Gastrocnemius medialis (tissue), 4 donors: Measurements from ENCODE around the gene B4GALNT2. TPM values are rescaled to one million over a fixed set of nuclear protein-coding genes. Genes with fewer than 3 reads are reported as not detected.

Source experiments
- ATAC-seq, 2 donors: fragments of 150-250 bp; one replicate each; pipeline ENCODE4 v1.9.1; 2016
- DNase-seq, 2 donors: peaks; one replicate each; pipeline ENCODE4 v3.0.0-alpha.2; 2019
- H3K27ac ChIP-seq, 4 donors: fragments of 200-600 bp; sonication (generic); 1 replicate in 1 of 4; 2 replicates in 3 of 4; pipeline ENCODE4 v1.5.1; 2016 to 2018; ENCODE audit warnings: mild to moderate bottlenecking in 2 of 4, moderate library complexity in 1 of 4
- H3K27me3 ChIP-seq, 3 donors: fragments of 200-600 bp; sonication (generic) in 2 of 3; 1 replicate in 1 of 3; 2 replicates in 2 of 3; pipeline versions ENCODE4 v1.5.1 to v1.6.0; 2016 to 2019; ENCODE audit warnings: mild to moderate bottlenecking in 1 of 3, moderate library complexity in 1 of 3
- H3K36me3 ChIP-seq, 2 donors: fragments of 200-600 bp; sonication (generic) in 1 of 2; one replicate each; pipeline ENCODE4 v1.5.1; 2017 to 2018
- H3K4me1 ChIP-seq, 2 donors: fragments of 200-600 bp; sonication (generic) in 1 of 2; one replicate each; pipeline ENCODE4 v1.5.1; 2016 to 2017; ENCODE audit warnings: mild to moderate bottlenecking in 2 of 2
- H3K4me3 ChIP-seq, 4 donors: fragments of 200-600 bp; sonication (generic) in 3 of 4; 1 replicate in 1 of 4; 2 replicates in 3 of 4; pipeline ENCODE4 v1.5.1; 2016 to 2019; ENCODE audit warnings: mild to moderate bottlenecking in 2 of 4
- H3K9me3 ChIP-seq, 3 donors: fragments of 200-600 bp; sonication (generic) in 2 of 3; 1 replicate in 1 of 3; 2 replicates in 2 of 3; pipeline ENCODE4 v1.5.1; 2016 to 2019
- POLR2A ChIP-seq, 2 donors: fragments of 450-650 bp; IDR thresholded peaks; one replicate each; pipeline ENCODE4 v1.6.1; 2017; ENCODE audit warnings: antibody characterized with exemption in 2 of 2, mild to moderate bottlenecking in 2 of 2, moderate library complexity in 2 of 2
- in situ Hi-C, 4 donors: fragments of 200-750 bp; cut with MboI; loops; one replicate each; pipeline versions ENCODE4 v1.15.0 to v1.8.0; 2017; ENCODE audit warnings: low sequenced_read_pairs in 4 of 4
- intact Hi-C: fragments of 100-400 bp; cut with DNase I; formaldehyde crosslinking; loops from one replicate; pipeline ENCODE4 v1.15.1; 2023; ENCODE audit warnings: low total_unique reads
- total RNA-seq, 4 donors: library from RNA; depleted of rRNA; stranded (reverse); fragments of >200 nt; gene quantifications; one replicate each; pipeline versions ENCODE4 v1.1.0 to v1.2.3, GENCODE V29; 2016
- TF ChIP-seq, protein P1 (sequence below), 5 experiments: fragments of 450-650 bp in 3 of 5; fragments of 200-600 bp in 2 of 5; sonication (generic) in 2 of 5; IDR thresholded peaks in 4 of 5; conservative IDR thresholded peaks in 1 of 5; 1 replicate in 4 of 5; 2 replicates in 1 of 5; pipeline ENCODE4 v1.5.1; 2016 to 2019; ENCODE audit warnings: antibody characterized with exemption in 5 of 5, mild to moderate bottlenecking in 3 of 5, moderate library complexity in 3 of 5

B4GALNT2 gene
- total RNA-seq, 4 donors from 2014 or later, result 0.22 TPM; not detected in 3

DNA sequence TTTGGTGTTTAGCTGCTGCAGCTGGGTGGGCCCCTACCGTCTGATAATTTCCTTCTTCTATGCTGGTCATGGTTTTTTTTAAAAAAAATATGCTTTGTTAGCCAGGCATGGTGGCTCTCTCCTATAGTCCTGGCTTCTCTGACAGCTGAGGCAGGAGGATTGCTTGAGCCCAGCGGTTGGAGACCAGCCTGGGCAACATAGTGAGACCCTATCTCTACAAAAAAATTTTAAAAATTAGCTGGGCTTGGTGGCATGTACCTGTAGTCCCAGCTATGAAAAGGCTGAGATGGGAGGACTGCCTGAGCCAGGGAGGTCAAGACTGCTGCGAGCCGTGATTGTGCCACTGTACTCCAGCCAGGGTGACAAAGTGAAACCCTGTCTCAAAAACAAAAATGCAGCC, 19.4 kb downstream of the B4GALNT2 start:
- no peaks in the 10 kb centered on the region for H3K4me1 ChIP-seq
- in situ Hi-C loops, result no loop called here
- peaks cover 12 to 23% (median 23%) of the 10 kb centered on the region in 3 donors for H3K27me3 ChIP-seq
- ATAC-seq, result no peak
- no peak for DNase-seq
- intact Hi-C loops, result no loop called here
- H3K36me3 ChIP-seq, result no peaks in the 10 kb centered on the region
- H3K27ac ChIP-seq, result no peak overlapping the region
- H3K4me3 ChIP-seq, result no peak overlapping the region
- no peaks in the 10 kb centered on the region for H3K9me3 ChIP-seq
- TF ChIP-seq, protein P1, sequence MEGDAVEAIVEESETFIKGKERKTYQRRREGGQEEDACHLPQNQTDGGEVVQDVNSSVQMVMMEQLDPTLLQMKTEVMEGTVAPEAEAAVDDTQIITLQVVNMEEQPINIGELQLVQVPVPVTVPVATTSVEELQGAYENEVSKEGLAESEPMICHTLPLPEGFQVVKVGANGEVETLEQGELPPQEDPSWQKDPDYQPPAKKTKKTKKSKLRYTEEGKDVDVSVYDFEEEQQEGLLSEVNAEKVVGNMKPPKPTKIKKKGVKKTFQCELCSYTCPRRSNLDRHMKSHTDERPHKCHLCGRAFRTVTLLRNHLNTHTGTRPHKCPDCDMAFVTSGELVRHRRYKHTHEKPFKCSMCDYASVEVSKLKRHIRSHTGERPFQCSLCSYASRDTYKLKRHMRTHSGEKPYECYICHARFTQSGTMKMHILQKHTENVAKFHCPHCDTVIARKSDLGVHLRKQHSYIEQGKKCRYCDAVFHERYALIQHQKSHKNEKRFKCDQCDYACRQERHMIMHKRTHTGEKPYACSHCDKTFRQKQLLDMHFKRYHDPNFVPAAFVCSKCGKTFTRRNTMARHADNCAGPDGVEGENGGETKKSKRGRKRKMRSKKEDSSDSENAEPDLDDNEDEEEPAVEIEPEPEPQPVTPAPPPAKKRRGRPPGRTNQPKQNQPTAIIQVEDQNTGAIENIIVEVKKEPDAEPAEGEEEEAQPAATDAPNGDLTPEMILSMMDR (IDR thresholded peaks at IDR 0.05 in 4 of 5, conservative IDR thresholded peaks at IDR 0.05 in 1 of 5), result no peak
- no peak for TF ChIP-seq POLR2A (IDR thresholded peaks at IDR 0.05)

DNA sequence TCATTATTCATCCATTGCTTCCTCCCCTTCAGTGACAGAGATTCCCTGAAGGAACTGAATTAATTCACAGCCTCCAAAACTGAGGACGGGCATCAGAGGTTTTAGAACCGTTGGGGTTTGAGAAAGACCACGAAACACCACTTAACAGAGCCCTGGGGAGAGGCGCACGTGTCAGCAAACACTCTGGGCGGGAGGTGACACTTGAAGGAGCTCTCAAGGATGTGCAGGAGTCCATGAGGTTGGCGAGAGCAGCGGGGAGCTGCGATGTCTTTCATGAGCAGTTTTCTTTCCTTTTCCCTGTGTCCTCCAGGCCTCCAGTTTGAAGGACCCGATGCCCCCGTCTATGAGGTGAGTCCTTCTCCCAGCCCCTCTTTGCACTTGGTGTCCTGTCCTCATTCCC, 23.7 kb downstream of the B4GALNT2 start:
- Histone ChIP-seq H3K4me3 (no peak overlapping the region), H3K27me3 (peaks cover 22 to 33% (median 28%) of the 10 kb centered on the region in 3 donors), H3K4me1 (no peaks in the 10 kb centered on the region), H3K9me3 (no peaks in the 10 kb centered on the region), H3K36me3 (no peaks in the 10 kb centered on the region), H3K27ac (no peak overlapping the region)
- in situ Hi-C loops, result no loop called here
- intact Hi-C loops, result no loop called here
- no peak for ATAC-seq
- no peak for DNase-seq
- TF ChIP-seq, protein P1 (IDR thresholded peaks at IDR 0.05 in 4 of 5, conservative IDR thresholded peaks at IDR 0.05 in 1 of 5), result no peak
- TF ChIP-seq POLR2A (IDR thresholded peaks at IDR 0.05), result no peak

DNA sequence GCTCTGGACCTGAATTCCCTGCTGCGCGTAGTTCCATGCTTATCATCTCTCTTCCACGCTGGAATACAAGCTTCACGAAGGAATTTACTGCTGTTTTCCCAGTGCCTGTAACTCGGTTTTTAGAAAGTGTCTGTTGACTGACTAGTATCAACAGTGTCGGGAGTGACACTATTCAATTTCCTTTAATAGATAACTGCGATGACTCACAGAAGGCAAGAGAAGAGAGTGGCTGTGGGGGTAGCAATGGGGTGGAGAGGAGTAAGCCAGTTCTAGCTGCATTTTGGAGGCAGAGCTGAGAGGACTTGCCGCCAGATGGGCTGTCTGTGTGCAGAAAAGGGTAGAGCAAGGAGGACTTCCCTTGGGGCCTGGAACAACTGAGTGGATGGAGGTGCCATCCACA, 25.2 kb downstream of the B4GALNT2 start:
- H3K36me3 ChIP-seq, result no peaks in the 10 kb centered on the region
- peaks cover 22 to 24% (median 24%) of the 10 kb centered on the region in 3 donors for H3K27me3 ChIP-seq
- no peak for ATAC-seq
- no peaks in the 10 kb centered on the region for H3K4me1 ChIP-seq
- no peaks in the 10 kb centered on the region for H3K9me3 ChIP-seq
- intact Hi-C loops, result no loop called here
- no peak overlapping the region for H3K4me3 ChIP-seq
- H3K27ac ChIP-seq, result no peak overlapping the region
- in situ Hi-C loops, result no loop called here
- TF ChIP-seq, protein P1 (IDR thresholded peaks at IDR 0.05 in 4 of 5, conservative IDR thresholded peaks at IDR 0.05 in 1 of 5), result no peak
- TF ChIP-seq POLR2A (IDR thresholded peaks at IDR 0.05), result no peak
- DNase-seq, result no peak

DNA sequence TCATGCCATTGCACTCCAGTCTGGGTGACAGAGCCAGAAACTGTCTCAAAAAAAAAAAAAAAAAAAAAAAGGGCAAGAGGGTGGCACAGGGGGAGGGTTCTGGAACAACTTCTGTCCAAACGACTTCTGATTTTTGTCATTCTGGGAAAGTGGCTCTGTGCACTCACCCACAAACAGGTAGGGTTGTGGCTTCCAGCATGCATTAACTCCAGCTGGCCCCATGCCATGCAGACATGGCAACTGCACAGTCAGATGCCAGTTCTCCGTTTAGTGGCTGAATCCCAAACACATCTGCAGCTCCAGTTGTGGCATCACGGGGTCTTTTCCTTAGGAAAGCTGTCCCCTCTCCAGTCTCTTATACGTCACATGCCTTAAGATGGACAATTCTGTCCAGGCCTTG, 30.3 kb downstream of the B4GALNT2 start:
- no peaks in the 10 kb centered on the region for H3K9me3 ChIP-seq
- DNase-seq (no peak), ATAC-seq (no peak)
- TF ChIP-seq, protein P1 (IDR thresholded peaks at IDR 0.05 in 4 of 5, conservative IDR thresholded peaks at IDR 0.05 in 1 of 5), result no peak
- TF ChIP-seq POLR2A (IDR thresholded peaks at IDR 0.05), result no peak
- no peak overlapping the region for H3K4me3 ChIP-seq
- no peaks in the 10 kb centered on the region for H3K4me1 ChIP-seq
- intact Hi-C loops, result no loop called here
- in situ Hi-C loops, result no loop called here
- no peak overlapping the region for H3K27ac ChIP-seq
- peaks cover 14 to 31% (median 20%) of the 10 kb centered on the region in 3 donors for H3K27me3 ChIP-seq
- H3K36me3 ChIP-seq, result no peaks in the 10 kb centered on the region

DNA sequence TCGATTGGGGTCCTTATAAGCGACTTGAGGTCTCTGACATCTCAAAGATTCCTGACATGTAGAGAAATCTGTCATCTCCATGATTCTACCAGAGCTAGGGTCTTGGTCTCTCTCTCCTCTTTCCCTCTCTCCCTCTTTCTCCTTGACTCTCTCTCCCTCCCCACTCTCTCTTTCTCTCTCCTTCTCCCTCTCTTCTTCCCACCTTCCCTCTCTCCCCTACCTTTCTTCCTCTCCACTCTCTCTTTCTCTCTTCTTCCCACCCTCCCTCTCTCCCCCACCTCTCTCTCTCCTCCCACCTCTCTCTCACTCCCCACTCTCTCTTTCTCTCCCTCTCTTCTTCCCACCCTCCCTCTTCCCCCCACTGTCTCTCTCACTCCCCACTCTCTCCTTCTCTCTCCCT, 32.6 kb downstream of the B4GALNT2 start:
- in situ Hi-C loops (no loop called here), intact Hi-C loops (no loop called here)
- no peak overlapping the region for H3K4me3 ChIP-seq
- peaks cover 20 to 29% (median 29%) of the 10 kb centered on the region in 3 donors for H3K27me3 ChIP-seq
- TF ChIP-seq, protein P1 (IDR thresholded peaks at IDR 0.05 in 4 of 5, conservative IDR thresholded peaks at IDR 0.05 in 1 of 5), result no peak
- TF ChIP-seq POLR2A (IDR thresholded peaks at IDR 0.05), result no peak
- H3K9me3 ChIP-seq, result no peaks in the 10 kb centered on the region
- H3K36me3 ChIP-seq, result no peaks in the 10 kb centered on the region
- ATAC-seq (no peak), DNase-seq (no peak)
- no peak overlapping the region for H3K27ac ChIP-seq
- no peaks in the 10 kb centered on the region for H3K4me1 ChIP-seq
